ENCODE data around the gene MVK.
A peak's percentile ranks its signal among the peaks of the same experiment; 100 is the strongest.
"Not testable (repeated sequence)": the region's sequence is repeated elsewhere in the genome, so short reads cannot be mapped to it uniquely, and the experiment has no call there.

Gene MVK

GRCh38 chr12:109589691-109590245 is 16.2 kb downstream of the MVK start:
- no peak for DNase-seq

GRCh38 chr12:109590566-109590965 is 17.0 kb downstream of the MVK start:
- no peak for DNase-seq

- no peak for DNase-seq
These were observed 17.4 kb downstream of the MVK start for GRCh38 chr12:109591041-109591440.

GRCh38 chr12:109592195-109592904 is 18.8 kb downstream of the MVK start:
- DNase-seq = no peak

GRCh38 chr12:109592905-109593272 is 19.3 kb downstream of the MVK start:
- DNase-seq = no peak

- no peak for DNase-seq
These were observed 21.1 kb downstream of the MVK start for GRCh38 chr12:109594556-109595317.

GRCh38 chr12:109595321-109595902 is 21.8 kb downstream of the MVK start:
- no peak for DNase-seq

GRCh38 chr12:109596418-109597244 is 23.0 kb downstream of the MVK start:
- no peak for DNase-seq

- no peak for DNase-seq
These were observed 23.8 kb downstream of the MVK start for GRCh38 chr12:109597414-109597794.

GRCh38 chr12:109597795-109598427 is 24.3 kb downstream of the MVK start:
- DNase-seq = peak; percentile 73

- DNase-seq = no peak
These were observed 24.8 kb downstream of the MVK start for GRCh38 chr12:109598428-109598854.

GRCh38 chr12:109599087-109599486 is 25.5 kb downstream of the MVK start:
- DNase-seq = no peak

GRCh38 chr12:109600481-109600880 is 26.9 kb downstream of the MVK start:
- DNase-seq = no peak

GRCh38 chr12:109600995-109601394 is 27.4 kb downstream of the MVK start:
- DNase-seq = no peak

GRCh38 chr12:109601557-109601956 is 28.0 kb downstream of the MVK start:
- no peak for DNase-seq

GRCh38 chr12:109602132-109602531 is 28.5 kb downstream of the MVK start:
- DNase-seq = not testable (repeated sequence)

GRCh38 chr12:109604132-109604585 is 30.6 kb downstream of the MVK start:
- no peak for DNase-seq

GRCh38 chr12:109605016-109605415 is 31.4 kb downstream of the MVK start:
- no peak for DNase-seq

- no peak for DNase-seq
These were observed 32.1 kb downstream of the MVK start for GRCh38 chr12:109605599-109606228.

GRCh38 chr12:109606320-109607028 is 32.9 kb downstream of the MVK start:
- DNase-seq = peak; percentile 49

GRCh38 chr12:109607618-109608017 is 34.0 kb downstream of the MVK start:
- DNase-seq = no peak

Data from right kidney (tissue), 1 donor.